Caco-2 (cell line): ENCODE results near the gene SEMA4D. TPM values are rescaled to one million over a fixed set of nuclear protein-coding genes. Genes with fewer than 3 reads are reported as not detected.

Experiments
- BruUV-seq: library from RNA; stranded (reverse); fragments of 400-500 nt; replicated peaks from 2 replicates; lab custom pipeline; 2021; lab: Mats Ljungman, UMichigan
- CTCF ChIA-PET: fragments of 300-600 bp; sonication (Branson Sonifier 250); formaldehyde crosslinking; loops from one replicate; lab custom pipeline; 2022; ENCODE audit warnings: antibody characterized with exemption; lab: Charles Lee
- POLR2A ChIA-PET: fragments of 300-600 bp; sonication (Branson Sonifier 250); formaldehyde crosslinking; loops from one replicate; lab custom pipeline; 2022; ENCODE audit warnings: antibody characterized with exemption; lab: Charles Lee
- DNase-seq, 2 experiments: peaks; one replicate each; pipeline versions ENCODE4 v3.0.0 to v3.0.0-alpha.2; 2020 to 2022
- H3K27me3 ChIP-seq: replicated peaks from 2 replicates; pipeline ENCODE4 v1.6.0; 2011; ENCODE audit warnings: low read length; ENCODE audit not compliant: control insufficient read depth, insufficient read depth
- H3K36me3 ChIP-seq: 2 replicates; pipeline ENCODE4 v1.5.1; 2011; ENCODE audit warnings: low read length; ENCODE audit not compliant: control insufficient read depth, insufficient read depth
- H3K4me1 ChIP-seq: fragments of 250-450 bp; sonication (Bioruptor Pico); 2 replicates; pipeline ENCODE4 v1.5.1; 2020; ENCODE audit warnings: mild to moderate bottlenecking
- H3K4me3 ChIP-seq: 2 replicates; pipeline ENCODE4 v1.5.1; 2011; ENCODE audit warnings: low read depth, mild to moderate bottlenecking, control low read depth, low read length
- H3K9me3 ChIP-seq: fragments of 250-450 bp; sonication (Bioruptor Pico); 2 replicates; pipeline ENCODE4 v1.5.1; 2020; ENCODE audit warnings: mild to moderate bottlenecking, moderate library complexity
- H3K27ac Mint-ChIP-seq: one replicate; pipeline ENCODE4 v1.8.0; 2022; ENCODE audit warnings: mixed read lengths; ENCODE audit not compliant: unreplicated experiment
- H3K27me3 Mint-ChIP-seq: one replicate; pipeline ENCODE4 v1.8.0; 2022; ENCODE audit warnings: mixed read lengths; ENCODE audit not compliant: insufficient read depth, unreplicated experiment
- H3K36me3 Mint-ChIP-seq: one replicate; pipeline ENCODE4 v1.8.0; 2022; ENCODE audit warnings: mild to moderate bottlenecking, mixed read lengths; ENCODE audit not compliant: insufficient read depth, unreplicated experiment
- H3K4me1 Mint-ChIP-seq: one replicate; pipeline ENCODE4 v1.8.0; 2022; ENCODE audit warnings: low read depth, mixed read lengths; ENCODE audit not compliant: unreplicated experiment
- H3K4me3 Mint-ChIP-seq: one replicate; pipeline ENCODE4 v1.8.0; 2022; ENCODE audit warnings: mild to moderate bottlenecking, moderate library complexity, mixed read lengths; ENCODE audit not compliant: unreplicated experiment
- H3K9me3 Mint-ChIP-seq: one replicate; pipeline ENCODE4 v1.8.0; 2022; ENCODE audit warnings: mixed read lengths; ENCODE audit not compliant: unreplicated experiment
- CTCF ChIP-seq, 2 experiments: fragments of 200-600 bp in 1 of 2; IDR thresholded peaks; 1 replicate in 1 of 2; 2 replicates in 1 of 2; pipeline versions ENCODE4 v1.5.1 to v1.8.0; 2011 to 2022; ENCODE audit warnings: antibody characterized with exemption in 1 of 2, control low read depth in 1 of 2, inconsistent platforms in 1 of 2, low read depth in 1 of 2, low read length in 1 of 2, mild to moderate bottlenecking in 1 of 2, moderate library complexity in 1 of 2; ENCODE audit not compliant: insufficient read depth in 1 of 2, severe bottlenecking in 1 of 2, unreplicated experiment in 1 of 2
- intact Hi-C: fragments of 100-400 bp; cut with micrococcal nuclease; formaldehyde crosslinking; loops from one replicate; pipeline ENCODE4 v1.10.0; 2022; ENCODE audit not compliant: unreplicated experiment
- total RNA-seq: library from RNA; stranded (reverse); gene quantifications from 2 replicates; pipeline ENCODE4 v1.2.3, GENCODE V29; 2022

Gene SEMA4D
- total RNA-seq, 1 experiment from 2014 or later, result 17.1 TPM

GRCh38 chr9:89505048-89505447 is 7.1 kb upstream of the SEMA4D start:
- H3K4me3 Mint-ChIP-seq, result no peak overlapping the region
- POLR2A ChIA-PET, result no interaction called here
- CTCF ChIA-PET, result no interaction called here
- BruUV-seq, result no TSS peak
- Histone ChIP-seq H3K9me3 (no peaks in the 10 kb centered on the region), H3K4me1 (no peaks in the 10 kb centered on the region), H3K36me3 (no peaks in the 10 kb centered on the region), H3K4me3 (no peak overlapping the region), H3K27me3 (no peaks in the 10 kb centered on the region)
- H3K9me3 Mint-ChIP-seq, result peaks cover under 1% of the 10 kb centered on the region
- no peak for TF ChIP-seq CTCF (IDR thresholded peaks at IDR 0.05; ENCODE audit: insufficient read depth in 1 of 2, low read depth in 1 of 2, low read length in 1 of 2, severe bottlenecking in 1 of 2, unreplicated experiment in 1 of 2)
- H3K27me3 Mint-ChIP-seq, result peaks cover 2% of the 10 kb centered on the region
- no peak overlapping the region for H3K27ac Mint-ChIP-seq
- intact Hi-C loops, result no loop called here
- H3K36me3 Mint-ChIP-seq, result peaks cover 4% of the 10 kb centered on the region
- no peaks in the 10 kb centered on the region for H3K4me1 Mint-ChIP-seq
- DNase-seq, result no peak

- Mint-ChIP-seq H3K4me3 (no peak overlapping the region), H3K27ac (no peak overlapping the region), H3K27me3 (peaks cover 2% of the 10 kb centered on the region), H3K36me3 (no peaks in the 10 kb centered on the region), H3K4me1 (no peaks in the 10 kb centered on the region), H3K9me3 (no peaks in the 10 kb centered on the region)
- no peak for DNase-seq
- no TSS peak for BruUV-seq
- H3K4me3 ChIP-seq, result no peak overlapping the region
- no peaks in the 10 kb centered on the region for H3K36me3 ChIP-seq
- no peaks in the 10 kb centered on the region; the same call in 1 of the 2 replicates for H3K4me1 ChIP-seq
- CTCF ChIA-PET, result no interaction called here
- TF ChIP-seq CTCF (IDR thresholded peaks at IDR 0.05; ENCODE audit: insufficient read depth in 1 of 2, low read depth in 1 of 2, low read length in 1 of 2, severe bottlenecking in 1 of 2, unreplicated experiment in 1 of 2), result no peak
- H3K9me3 ChIP-seq, result no peaks in the 10 kb centered on the region
- intact Hi-C loops, result no loop called here
- POLR2A ChIA-PET, result no interaction called here
- H3K27me3 ChIP-seq, result no peaks in the 10 kb centered on the region
These were observed 4.8 kb upstream of the SEMA4D start for GRCh38 chr9:89502671-89503070.

GRCh38 chr9:89502038-89502601 is 4.2 kb upstream of the SEMA4D start:
- no peak for DNase-seq
- Histone ChIP-seq H3K27me3 (no peaks in the 10 kb centered on the region), H3K4me1 (no peaks in the 10 kb centered on the region; the same call in 1 of the 2 replicates), H3K9me3 (no peaks in the 10 kb centered on the region), H3K36me3 (no peaks in the 10 kb centered on the region), H3K4me3 (no peak overlapping the region)
- no peak for TF ChIP-seq CTCF (IDR thresholded peaks at IDR 0.05; ENCODE audit: insufficient read depth in 1 of 2, low read depth in 1 of 2, low read length in 1 of 2, severe bottlenecking in 1 of 2, unreplicated experiment in 1 of 2)
- Mint-ChIP-seq H3K27me3 (peaks cover 2% of the 10 kb centered on the region), H3K4me1 (no peaks in the 10 kb centered on the region), H3K9me3 (no peaks in the 10 kb centered on the region), H3K27ac (no peak overlapping the region), H3K36me3 (no peaks in the 10 kb centered on the region), H3K4me3 (no peak overlapping the region)
- intact Hi-C loops, result no loop called here
- no TSS peak for BruUV-seq
- ChIA-PET POLR2A (no interaction called here), CTCF (no interaction called here)
